ENCODE results near the gene SWSAP1.
A peak's percentile ranks its signal among the peaks of the same experiment; 100 is the strongest.

The SWSAP1 gene

GRCh38 chr19:11410682-11411081 is 36.2 kb downstream of the SWSAP1 start:
- peak; percentile 15 for DNase-seq (ENCODE audit: low read depth)

GRCh38 chr19:11414544-11414943 is 40.1 kb downstream of the SWSAP1 start:
- DNase-seq (ENCODE audit: low read depth): no peak

DNA sequence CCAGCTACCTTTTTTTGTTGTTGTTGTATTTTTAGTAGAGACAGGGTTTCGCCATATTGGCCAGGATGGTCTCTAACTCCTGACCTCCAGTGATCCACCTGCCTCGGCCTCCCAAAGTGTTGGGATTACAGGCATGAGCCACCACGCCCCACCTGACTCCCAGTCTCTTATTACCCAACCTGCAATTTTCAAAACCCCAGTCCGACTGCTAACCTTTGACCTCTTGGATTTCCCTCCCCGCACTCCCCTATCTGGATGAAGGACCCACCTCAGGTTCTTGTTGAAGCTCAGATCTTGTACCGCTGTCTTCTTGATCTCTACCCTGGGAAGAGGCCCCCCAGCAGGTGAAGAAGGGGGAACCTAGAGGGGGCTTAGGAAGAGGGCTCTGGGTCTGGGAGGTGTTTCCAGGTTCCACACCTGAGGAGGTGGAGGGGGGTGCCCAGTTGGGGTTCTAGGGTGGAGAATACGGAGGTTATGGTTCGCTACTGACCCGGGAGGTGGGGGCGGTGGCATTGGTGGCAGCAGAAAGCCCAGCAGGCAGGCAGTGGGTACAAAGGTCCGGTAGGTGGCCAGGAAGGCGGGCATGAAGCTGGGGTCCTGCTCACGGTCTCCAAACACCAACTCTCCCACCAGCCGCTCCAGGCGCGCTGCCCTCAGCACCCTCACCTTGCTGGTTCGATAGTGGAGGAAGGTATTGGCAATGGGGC is 42.0 kb downstream of the SWSAP1 start:
- DNase-seq (ENCODE audit: low read depth): no peak

- no peak for DNase-seq (ENCODE audit: low read depth)
These were observed 43.7 kb downstream of the SWSAP1 start for GRCh38 chr19:11418094-11418548.

DNA sequence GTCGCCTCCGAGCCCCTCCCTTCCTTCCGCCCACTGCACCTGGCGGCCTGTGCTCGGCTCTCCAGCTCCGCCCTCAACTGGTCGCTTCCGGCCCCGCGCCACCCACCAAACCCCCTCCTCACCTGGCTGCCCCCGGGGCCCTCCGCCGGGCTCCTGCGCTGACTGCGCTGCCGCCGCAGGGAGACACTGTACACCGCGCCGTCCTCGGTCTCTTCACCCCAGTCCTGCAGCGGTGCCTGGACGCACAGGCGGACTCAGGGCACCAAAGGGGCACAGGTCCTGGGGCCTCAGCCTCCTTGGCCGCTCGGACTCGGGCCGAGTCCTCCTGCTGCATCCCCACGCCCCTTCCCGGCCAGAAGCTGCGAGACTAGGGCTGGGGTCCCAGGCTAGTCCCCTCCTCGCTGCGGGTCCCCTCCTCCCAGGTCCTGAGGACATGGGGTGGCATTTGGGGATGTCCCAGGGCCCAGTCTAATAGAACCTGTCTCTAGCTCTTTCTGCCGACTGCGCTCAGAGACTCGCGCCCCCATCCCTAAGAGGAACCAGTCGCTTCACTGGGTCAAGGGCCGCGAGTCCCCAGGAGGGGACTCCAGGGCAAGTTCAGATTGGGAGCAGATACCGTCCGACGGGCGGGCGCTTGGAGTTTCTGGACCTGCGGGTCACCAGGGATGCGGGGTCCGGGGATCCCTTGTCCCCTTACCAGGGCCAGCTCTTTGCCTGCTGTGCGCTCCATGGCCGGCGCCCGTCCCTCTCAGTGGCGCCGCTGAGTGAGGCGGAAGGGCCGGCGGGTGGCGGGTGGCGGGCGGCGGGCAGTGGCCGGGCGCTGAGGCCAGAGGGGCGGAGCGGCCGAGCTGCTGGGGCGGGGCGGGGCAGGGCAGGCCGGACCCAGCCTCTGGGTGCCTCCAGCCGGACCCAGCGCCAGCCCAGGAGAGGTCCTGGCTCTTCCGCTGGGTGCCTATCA is 44.4 kb downstream of the SWSAP1 start, which contains the start of gene RGL3:
RGL3 (minus strand) TSS at position 766 of the 958 bp plus-strand sequence; CDS start at position 730, 36 bp downstream.
- no peak for DNase-seq (ENCODE audit: low read depth)

GRCh38 chr19:11420429-11421370 is 46.2 kb downstream of the SWSAP1 start:
- DNase-seq (ENCODE audit: low read depth): no peak

GRCh38 chr19:11421371-11422098 is 47.1 kb downstream of the SWSAP1 start:
- no peak for DNase-seq (ENCODE audit: low read depth)

- no peak for DNase-seq (ENCODE audit: low read depth)
These were observed 47.9 kb downstream of the SWSAP1 start for GRCh38 chr19:11422163-11423065.

- no peak for DNase-seq (ENCODE audit: low read depth)
These were observed 48.8 kb downstream of the SWSAP1 start for GRCh38 chr19:11423164-11423790.

DNA sequence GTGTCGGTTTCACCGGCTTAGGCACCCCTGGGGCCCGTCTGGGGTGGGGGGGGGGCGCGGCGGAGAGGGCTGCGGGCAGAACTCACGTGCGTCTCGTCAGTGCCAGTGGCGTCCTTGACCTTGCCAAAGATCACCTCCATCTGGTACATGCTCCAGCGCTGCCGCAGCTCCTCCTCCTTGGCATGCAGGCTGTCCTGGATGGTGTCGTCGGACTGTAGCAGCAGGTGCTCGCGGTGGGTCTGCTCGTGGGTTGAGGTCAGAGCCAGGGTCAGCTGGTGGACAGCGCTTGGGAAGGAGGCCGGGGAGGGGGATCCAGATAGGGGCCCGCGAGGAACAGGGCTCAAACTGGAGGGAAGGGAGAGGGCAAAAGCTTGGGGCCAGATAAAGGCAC is 49.3 kb downstream of the SWSAP1 start:
- DNase-seq (ENCODE audit: low read depth): no peak
